Keratinocyte (primary cell): Measurements from ENCODE around the gene NTNG1.

Experiments
- CTCF ChIP-seq, 3 experiments: IDR thresholded peaks in 1 of 3; conservative IDR thresholded peaks in 1 of 3; optimal IDR thresholded peaks in 1 of 3; 2 replicates in 2 of 3; 3 replicates in 1 of 3; pipeline versions ENCODE3 to v1.5.1; 2011; ENCODE audit warnings: low read length in 3 of 3, mild to moderate bottlenecking in 3 of 3, moderate library complexity in 2 of 3, control low read depth in 1 of 3, inconsistent platforms in 1 of 3; ENCODE audit not compliant: insufficient read depth in 2 of 3; ENCODE audit errors: extremely low read depth in 1 of 3
- EZH2 ChIP-seq: IDR thresholded peaks from one replicate; pipeline ENCODE4 v1.6.1; 2012; ENCODE audit warnings: inconsistent platforms, mild to moderate bottlenecking, low read length, moderate library complexity

GRCh38 chr1:107419003-107419402, 278.2 kb downstream of the NTNG1 start:
- TF ChIP-seq EZH2 (no peak), CTCF (optimal IDR thresholded peaks at IDR 0.05 in 1 of 3, IDR thresholded peaks at IDR 0.05 in 1 of 3, conservative IDR thresholded peaks at IDR 0.05 in 1 of 3; ENCODE audit: extremely low read depth in 1 of 3, insufficient read depth in 2 of 3, low read length in 3 of 3) (no peak)
